ENCODE measurements around the gene CHRNA4. TPM values are rescaled to one million over a fixed set of nuclear protein-coding genes. Genes with fewer than 3 reads are reported as not detected.
"Not testable (repeated sequence)": the region's sequence is repeated elsewhere in the genome, so short reads cannot be mapped to it uniquely, and the experiment has no call there.

Gene CHRNA4
- total RNA-seq, 1 experiment from 2014 or later, result 2.4 TPM

GRCh38 chr20:63335711-63336110, 25.4 kb downstream of the CHRNA4 start:
- no peaks in the 10 kb centered on the region for H3K36me3 ChIP-seq (ENCODE audit: control insufficient read depth, insufficient read depth, low read length)
- no peaks in the 10 kb centered on the region for H3K4me1 ChIP-seq (ENCODE audit: control insufficient read depth, insufficient read depth, low read length)
- H3K4me3 ChIP-seq (ENCODE audit: low read depth in 2 of 2, low read length in 2 of 2), result no peak overlapping the region
- TF ChIP-seq CTCF (IDR thresholded peaks at IDR 0.05), result no peak
- no peak for TF ChIP-seq REST (IDR thresholded peaks at IDR 0.05; ENCODE audit: insufficient read depth in 1 of 2, low read depth in 2 of 2, low read length in 1 of 2)
- no peak for TF ChIP-seq TCF7L2 (IDR thresholded peaks at IDR 0.05; ENCODE audit: low read depth, low read length)
- TF ChIP-seq POLR2AphosphoS5 (IDR thresholded peaks at IDR 0.05; ENCODE audit: low read depth, low read length), result no peak
- TF ChIP-seq SIN3A (IDR thresholded peaks at IDR 0.05; ENCODE audit: borderline replicate concordance, insufficient read depth, low read depth, low read length), result no peak
- no peaks in the 10 kb centered on the region; the same call in 1 of the 2 replicates for H3K9me3 ChIP-seq (ENCODE audit: control insufficient read depth, insufficient read depth, low read depth, low read length)
- in situ Hi-C loops (cut with HindIII; ENCODE audit: low pct_unique_long_range_greater_than_20kb, low sequenced_read_pairs) (no loop called here), intact Hi-C loops (cut with micrococcal nuclease; ENCODE audit: unreplicated experiment) (no loop called here)
- no peak for DNase-seq (ENCODE audit: low read depth, low spot score)
- no peaks in the 10 kb centered on the region; the same call in 1 of the 2 replicates for H3K27me3 ChIP-seq (ENCODE audit: control insufficient read depth, insufficient read depth, low read length)
- ATAC-seq, result no peak
- H3K27ac ChIP-seq (ENCODE audit: low read length), result no peak overlapping the region
- ChIA-PET POLR2A (no interaction called here), CTCF (interaction anchor here (0.7 kb wide), 1 partner anchor 148 kb away, joined by 3 read pairs; no protein-coding TSS in a partner anchor)
- BruUV-seq (replicated peaks), result no TSS peak

GRCh38 chr20:63335060-63335459, 26.1 kb downstream of the CHRNA4 start:
- ATAC-seq; H3K9me3 ChIP-seq (ENCODE audit: control insufficient read depth, insufficient read depth, low read depth, low read length); H3K4me3 ChIP-seq (ENCODE audit: low read depth in 2 of 2, low read length in 2 of 2); H3K27me3 ChIP-seq (ENCODE audit: control insufficient read depth, insufficient read depth, low read length); POLR2A ChIA-PET; intact Hi-C loops (cut with micrococcal nuclease; ENCODE audit: unreplicated experiment); DNase-seq (ENCODE audit: low read depth, low spot score); H3K36me3 ChIP-seq (ENCODE audit: control insufficient read depth, insufficient read depth, low read length); H3K27ac ChIP-seq (ENCODE audit: low read length); in situ Hi-C loops (cut with HindIII; ENCODE audit: low pct_unique_long_range_greater_than_20kb, low sequenced_read_pairs); H3K4me1 ChIP-seq (ENCODE audit: control insufficient read depth, insufficient read depth, low read length); BruUV-seq (replicated peaks): not testable (repeated sequence)
- CTCF ChIA-PET, result interaction anchor here (0.5 to 0.7 kb wide), 2 partner anchors 149 to 230 kb away, joined by 3 to 9 read pairs; no protein-coding TSS in a partner anchor

GRCh38 chr20:63334356-63334755, 26.8 kb downstream of the CHRNA4 start:
- no peak for DNase-seq (ENCODE audit: low read depth, low spot score)
- no peak overlapping the region for H3K4me3 ChIP-seq (ENCODE audit: low read depth in 2 of 2, low read length in 2 of 2)
- H3K27me3 ChIP-seq (ENCODE audit: control insufficient read depth, insufficient read depth, low read length), result no peaks in the 10 kb centered on the region
- ATAC-seq, result no peak
- TF ChIP-seq POLR2AphosphoS5 (IDR thresholded peaks at IDR 0.05; ENCODE audit: low read depth, low read length), result no peak
- TF ChIP-seq SIN3A (IDR thresholded peaks at IDR 0.05; ENCODE audit: borderline replicate concordance, insufficient read depth, low read depth, low read length), result no peak
- no peak for TF ChIP-seq TCF7L2 (IDR thresholded peaks at IDR 0.05; ENCODE audit: low read depth, low read length)
- TF ChIP-seq REST (IDR thresholded peaks at IDR 0.05; ENCODE audit: insufficient read depth in 1 of 2, low read depth in 2 of 2, low read length in 1 of 2), result no peak
- no peak for TF ChIP-seq CTCF (IDR thresholded peaks at IDR 0.05)
- in situ Hi-C loops (cut with HindIII; ENCODE audit: low pct_unique_long_range_greater_than_20kb, low sequenced_read_pairs) (no loop called here), intact Hi-C loops (cut with micrococcal nuclease; ENCODE audit: unreplicated experiment) (no loop called here)
- H3K27ac ChIP-seq (ENCODE audit: low read length), result no peak overlapping the region
- CTCF ChIA-PET, result no interaction called here
- no peaks in the 10 kb centered on the region for H3K36me3 ChIP-seq (ENCODE audit: control insufficient read depth, insufficient read depth, low read length)
- no peaks in the 10 kb centered on the region for H3K9me3 ChIP-seq (ENCODE audit: control insufficient read depth, insufficient read depth, low read depth, low read length)
- BruUV-seq (replicated peaks), result no TSS peak
- H3K4me1 ChIP-seq (ENCODE audit: control insufficient read depth, insufficient read depth, low read length), result no peaks in the 10 kb centered on the region
- POLR2A ChIA-PET, result interaction anchor here (0.6 kb wide), 1 partner anchor 49 kb away, joined by 3 read pairs; no protein-coding TSS in a partner anchor
